H1 (cell line): Measurements from ENCODE around the gene ATP8B3. TPM values are rescaled to one million over a fixed set of nuclear protein-coding genes. Genes with fewer than 3 reads are reported as not detected.
A peak's percentile ranks its signal among the peaks of the same experiment; 100 is the strongest.

Experiments
- CTCF ChIA-PET: fragments of 300-600 bp; sonication (Branson Sonifier 250); formaldehyde crosslinking; loops from one replicate; lab custom pipeline; 2021; ENCODE audit not compliant: partially characterized antibody; lab: Charles Lee
- POLR2A ChIA-PET: fragments of 300-600 bp; sonication (Branson Sonifier 250); formaldehyde crosslinking; loops from one replicate; lab custom pipeline; 2021; ENCODE audit warnings: inconsistent platforms; ENCODE audit not compliant: partially characterized antibody; lab: Charles Lee
- DNase-seq, 2 experiments: peaks; one replicate each; pipeline versions ENCODE4 v3.0.0 to v3.0.0-alpha.2; 2010 to 2022; ENCODE audit warnings: low spot score in 2 of 2, low read depth in 1 of 2, mixed read lengths in 1 of 2
- FAIRE-seq: peaks from 2 replicates; lab custom pipeline; 2011; peaks lifted over from hg19 to GRCh38; lab: Jason Lieb, UNC
- H2AFZ ChIP-seq: 2 replicates; pipeline ENCODE4 v1.8.1; 2012; ENCODE audit warnings: low read length, inconsistent platforms
- H2AK5ac ChIP-seq: 2 replicates; pipeline ENCODE4 v1.6.1; 2013; ENCODE audit warnings: low read depth, low read length
- H2BK120ac ChIP-seq: replicated peaks from 2 replicates; pipeline ENCODE3; 2013; ENCODE audit warnings: low read depth, low read length, inconsistent platforms
- H2BK12ac ChIP-seq: 2 replicates; pipeline ENCODE4 v1.6.1; 2013; ENCODE audit warnings: low read depth, low read length
- H2BK15ac ChIP-seq: 2 replicates; pipeline ENCODE4 v1.6.1; 2013; ENCODE audit warnings: low read length
- H2BK20ac ChIP-seq: 2 replicates; pipeline ENCODE4 v1.6.1; 2013; ENCODE audit warnings: low read length
- H2BK5ac ChIP-seq: 2 replicates; pipeline ENCODE4 v1.6.1; 2013; ENCODE audit warnings: low read depth, low read length
- H3K14ac ChIP-seq: 2 replicates; pipeline ENCODE4 v1.6.1; 2013; ENCODE audit warnings: inconsistent platforms; ENCODE audit not compliant: insufficient read length
- H3K18ac ChIP-seq: 2 replicates; pipeline ENCODE4 v1.6.1; 2013; ENCODE audit warnings: low read length; ENCODE audit errors: extremely low read depth
- H3K23ac ChIP-seq: 2 replicates; pipeline ENCODE4 v1.6.1; 2013; ENCODE audit warnings: inconsistent platforms; ENCODE audit not compliant: insufficient read length
- H3K23me2 ChIP-seq: 2 replicates; pipeline ENCODE4 v1.6.1; 2013; ENCODE audit warnings: low read depth, low read length
- H3K27ac ChIP-seq: 2 replicates; pipeline ENCODE4 v1.6.1; 2011; ENCODE audit warnings: low read depth, low read length, inconsistent platforms
- H3K27me3 ChIP-seq, 4 experiments: replicated peaks in 1 of 4; 1 replicate in 1 of 4; 2 replicates in 3 of 4; pipeline versions ENCODE4 v1.6.1 to v1.8.1; 2011 to 2013; ENCODE audit warnings: low read length in 3 of 4, mild to moderate bottlenecking in 3 of 4, inconsistent platforms in 2 of 4, mixed read lengths in 2 of 4, moderate library complexity in 1 of 4; ENCODE audit not compliant: control insufficient read depth in 3 of 4, insufficient read depth in 3 of 4; ENCODE audit errors: extremely low read depth in 1 of 4
- H3K36me3 ChIP-seq, 4 experiments: 2 replicates each; pipeline versions ENCODE4 v1.6.1 to v1.8.1; 2011 to 2013; ENCODE audit warnings: mild to moderate bottlenecking in 4 of 4, low read length in 3 of 4, moderate library complexity in 2 of 4, control low read depth in 1 of 4, inconsistent platforms in 1 of 4; ENCODE audit not compliant: insufficient read depth in 4 of 4, control insufficient read depth in 2 of 4
- H3K4ac ChIP-seq: replicated peaks from 2 replicates; pipeline ENCODE3; 2013; ENCODE audit warnings: low read length, low read depth, mixed read lengths, inconsistent platforms; ENCODE audit not compliant: insufficient read length
- H3K4me1 ChIP-seq, 4 experiments: replicated peaks in 1 of 4; 1 replicate in 1 of 4; 2 replicates in 3 of 4; pipeline versions ENCODE4 v1.6.1 to v1.8.1; 2011 to 2013; ENCODE audit warnings: low read length in 3 of 4, inconsistent platforms in 2 of 4, mixed read lengths in 1 of 4; ENCODE audit not compliant: insufficient read depth in 4 of 4, control insufficient read depth in 3 of 4
- H3K4me2 ChIP-seq, 2 experiments: 2 replicates each; pipeline versions ENCODE4 v1.6.1 to v1.8.1; 2011 to 2013; ENCODE audit warnings: low read depth in 2 of 2, low read length in 2 of 2, control low read depth in 1 of 2, inconsistent platforms in 1 of 2, mild to moderate bottlenecking in 1 of 2; ENCODE audit not compliant: insufficient read depth in 1 of 2
- H3K4me3 ChIP-seq, 4 experiments: fragments of 200-600, 300-600 bp in 1 of 4; sonication (generic), shearing (Covaris generic), sonication (Bioruptor Twin) in 1 of 4; 2 replicates each; pipeline versions ENCODE4 v1.5.1 to v1.8.1; 2011 to 2016; ENCODE audit warnings: low read length in 4 of 4, low read depth in 3 of 4, control low read depth in 2 of 4, inconsistent platforms in 2 of 4, mild to moderate bottlenecking in 2 of 4, mixed read lengths in 1 of 4, moderate library complexity in 1 of 4; ENCODE audit not compliant: insufficient read depth in 2 of 4; ENCODE audit errors: extremely low read depth in 1 of 4
- H3K56ac ChIP-seq: replicated peaks from 2 replicates; pipeline ENCODE3; 2013; ENCODE audit warnings: low read depth, mild to moderate bottlenecking, mixed read lengths, low read length, inconsistent platforms; ENCODE audit not compliant: insufficient read length
- H3K79me1 ChIP-seq: 2 replicates; pipeline ENCODE4 v1.6.1; 2013; ENCODE audit warnings: low read depth, low read length, control low read depth
- H3K79me2 ChIP-seq, 2 experiments: 2 replicates each; pipeline versions ENCODE4 v1.6.1 to v1.8.1; 2012 to 2013; ENCODE audit warnings: low read length in 2 of 2, mild to moderate bottlenecking in 2 of 2, inconsistent platforms in 1 of 2; ENCODE audit not compliant: insufficient read depth in 2 of 2, control insufficient read depth in 1 of 2
- H3K9ac ChIP-seq, 4 experiments: replicated peaks in 1 of 4; 1 replicate in 1 of 4; 2 replicates in 3 of 4; pipeline versions ENCODE4 v1.6.1 to v1.8.1; 2011 to 2013; ENCODE audit warnings: low read depth in 3 of 4, low read length in 3 of 4, control low read depth in 2 of 4, mild to moderate bottlenecking in 2 of 4, moderate library complexity in 2 of 4, inconsistent platforms in 1 of 4; ENCODE audit errors: extremely low read depth in 1 of 4
- H3K9me3 ChIP-seq, 2 experiments: 2 replicates each; pipeline versions ENCODE4 v1.6.1 to v1.8.1; 2012 to 2013; ENCODE audit warnings: mild to moderate bottlenecking in 2 of 2, moderate library complexity in 2 of 2, control low read depth in 1 of 2, inconsistent platforms in 1 of 2, low read depth in 1 of 2, low read length in 1 of 2, mixed read lengths in 1 of 2; ENCODE audit not compliant: insufficient read depth in 2 of 2
- H4K20me1 ChIP-seq, 2 experiments: replicated peaks in 1 of 2; 2 replicates each; pipeline versions ENCODE3 to v1.8.1; 2011 to 2013; ENCODE audit warnings: inconsistent platforms in 2 of 2, low read length in 2 of 2, mild to moderate bottlenecking in 1 of 2; ENCODE audit not compliant: insufficient read depth in 2 of 2, control insufficient read depth in 1 of 2
- H4K5ac ChIP-seq: 2 replicates; pipeline ENCODE4 v1.6.1; 2013; ENCODE audit warnings: low read length, low read depth, mixed read lengths, inconsistent platforms; ENCODE audit not compliant: insufficient read length
- H4K8ac ChIP-seq: 2 replicates; pipeline ENCODE4 v1.8.0; 2013; ENCODE audit warnings: mild to moderate bottlenecking, moderate library complexity, low read length, inconsistent platforms; ENCODE audit not compliant: insufficient read depth; ENCODE audit errors: extremely low read depth
- H4K91ac ChIP-seq: replicated peaks from 2 replicates; pipeline ENCODE3; 2013; ENCODE audit warnings: low read length, mixed read lengths, inconsistent platforms; ENCODE audit not compliant: insufficient read length
- BCL11A ChIP-seq, 2 experiments: IDR thresholded peaks; one replicate each; pipeline ENCODE4 v1.6.1; 2011; ENCODE audit warnings: low read depth in 2 of 2, low read length in 2 of 2, mild to moderate bottlenecking in 2 of 2
- BRCA1 ChIP-seq: IDR thresholded peaks from 2 replicates; pipeline ENCODE4 v1.6.1; 2012; ENCODE audit warnings: low read depth, low read length, improper control_type of control experiment
- EP300 ChIP-seq, 2 experiments: IDR thresholded peaks; 1 replicate in 1 of 2; 2 replicates in 1 of 2; pipeline ENCODE4 v1.6.1; 2011 to 2012; ENCODE audit warnings: low read depth in 2 of 2, low read length in 2 of 2, mild to moderate bottlenecking in 2 of 2, borderline replicate concordance in 1 of 2, inconsistent platforms in 1 of 2, moderate library complexity in 1 of 2
- EZH2 ChIP-seq: fragments of 200-600 bp; sonication (generic); IDR thresholded peaks from 2 replicates; pipeline ENCODE4 v1.7.1; 2012; ENCODE audit warnings: low read depth, mild to moderate bottlenecking, moderate library complexity, low read length, inconsistent platforms; ENCODE audit not compliant: severe bottlenecking
- HDAC2 ChIP-seq, 2 experiments: fragments of 300-600 bp in 1 of 2; sonication (generic) in 1 of 2; IDR thresholded peaks; 2 replicates each; pipeline ENCODE4 v1.6.1; 2011 to 2012; ENCODE audit warnings: low read depth in 2 of 2, low read length in 2 of 2, mild to moderate bottlenecking in 2 of 2, moderate library complexity in 2 of 2, borderline replicate concordance in 1 of 2, inconsistent platforms in 1 of 2
- KDM5A ChIP-seq: fragments of 200-600 bp; IDR thresholded peaks from 2 replicates; pipeline ENCODE4 v1.7.1; 2012; ENCODE audit warnings: mild to moderate bottlenecking, low read length, inconsistent platforms, mixed read lengths
- RBBP5 ChIP-seq: IDR thresholded peaks from 2 replicates; pipeline ENCODE4 v1.7.1; 2012; ENCODE audit warnings: low read depth, mild to moderate bottlenecking, inconsistent platforms, low read length, moderate library complexity, borderline replicate concordance
- SUZ12 ChIP-seq: fragments of 200-600 bp; sonication (generic); IDR thresholded peaks from 2 replicates; pipeline ENCODE4 v1.6.1; 2012; ENCODE audit warnings: mild to moderate bottlenecking, inconsistent platforms, low read length, moderate library complexity, mixed read lengths
- WGBS, 2 experiments: shearing (Covaris generic) in 1 of 2; methylation state at CpG; one replicate each; pipeline versions ENCODE4 v1.1.6 to v1.1.7; 2013 to 2015; ENCODE audit warnings: low lambda C conversion rate in 2 of 2, mixed read lengths in 2 of 2, inconsistent platforms in 1 of 2, low coverage in 1 of 2, missing lambda C conversion rate in 1 of 2; ENCODE audit not compliant: insufficient replicate concordance in 2 of 2, insufficient coverage in 1 of 2, insufficient read length in 1 of 2; ENCODE audit errors: extremely low coverage in 1 of 2, missing lambda C conversion rate in 1 of 2; 5-methylcytosine and 5-hydroxymethylcytosine counted together
- polyA plus RNA-seq, 7 experiments: library from polyadenylated mRNA; depleted of rRNA in 3 of 7; stranded (reverse) in 5 of 7; unstranded in 2 of 7; fragments of >200 nt in 5 of 7; fragments of 200-250 nt in 2 of 7; gene quantifications; 1 replicate in 5 of 7; 2 replicates in 1 of 7; 4 replicates in 1 of 7; pipeline versions ENCODE4 v1.2.1 to v1.2.3, GENCODE V29; 2011 to 2013; ENCODE audit warnings: missing spikeins in 2 of 7, mixed read lengths in 2 of 7
- total RNA-seq: library from RNA; stranded (reverse); fragmentation: NEBNext Ultra II Directional; extraction: Animal tissue kit (Norgen Biotek cat#: 25700); gene quantifications from 2 replicates; pipeline ENCODE4 v1.2.1, GENCODE V29; 2021

Gene ATP8B3
- total and polyA plus RNA-seq, 2 of the 8 experiments (the other 6 are each of a cell fraction or from before 2014, with no cell fraction given): 4.1 to 9.3 TPM

- peak overlapping the region; percentile 46; the same call in 1 of the 2 replicates for H4K8ac ChIP-seq
- H3K27me3 ChIP-seq: peaks cover 42 to 61% (median 54%) of the 10 kb centered on the region in 4 experiments
- no peaks in the 10 kb centered on the region for H3K79me1 ChIP-seq
- peak overlapping the region; percentile 69 for H3K56ac ChIP-seq
- H3K4me2 ChIP-seq: peak overlapping the region; percentile 67 to 70
- FAIRE-seq (no peak), DNase-seq (no peak)
- H3K23me2 ChIP-seq: peaks cover 5% of the 10 kb centered on the region; the same call in 1 of the 2 replicates
- H2BK12ac ChIP-seq: peak overlapping the region; percentile 94; the same call in 1 of the 2 replicates
- no peak overlapping the region for H4K5ac ChIP-seq
- H4K20me1 ChIP-seq: peaks cover 0 to 4% of the 10 kb centered on the region in 2 experiments
- no peak overlapping the region for H2BK15ac ChIP-seq
- H2BK20ac ChIP-seq: peak overlapping the region; percentile 55; the same call in 1 of the 2 replicates
- CTCF ChIA-PET: interaction anchor here (0.6 to 5.2 kb wide), 5 partner anchors 21 to 72 kb away, joined by 3 to 26 read pairs (median 5); no protein-coding TSS in a partner anchor
- H3K9me3 ChIP-seq: peaks cover 0 to 2% of the 10 kb centered on the region in 2 experiments; a peak in 2 of 4 replicates
- H2BK5ac ChIP-seq: 0 out of 2 replicates have a peak overlapping the region, but pooled peaks have one; percentile 35
- H3K4me1 ChIP-seq: peaks cover 0 to 41% (median 27%) of the 10 kb centered on the region in 4 experiments; a peak in 6 of 7 replicates
- H3K23ac ChIP-seq: no peak overlapping the region
- peaks cover 0 to 16% (median 0%) of the 10 kb centered on the region in 4 experiments; a peak in 1 of 8 replicates for H3K36me3 ChIP-seq
- H2AK5ac ChIP-seq: no peak overlapping the region
- peak overlapping the region in 3 of 4 experiments; percentile 10 to 54 (median 32); a peak in 7 of 8 replicates for H3K4me3 ChIP-seq
- peak overlapping the region; percentile 77 for H2BK120ac ChIP-seq
- no peak overlapping the region for H3K27ac ChIP-seq
- no peak overlapping the region for H2AFZ ChIP-seq
- no peak overlapping the region for H3K9ac ChIP-seq
- 24% methylated on average over 16 of the region's 19 CpGs; no CpG with 5 or more reads in 1 of the 2 experiments for WGBS, 2 experiments
- POLR2A ChIA-PET: interaction anchor here (0.6 to 3.6 kb wide), 5 partner anchors 10 to 288 kb away, joined by 3 to 19 read pairs (median 3); partner anchors contain the start of gene ONECUT3
- H3K14ac ChIP-seq: no peak overlapping the region
- no peaks in the 10 kb centered on the region for H3K79me2 ChIP-seq
- no peak overlapping the region for H4K91ac ChIP-seq
- H3K4ac ChIP-seq: no peak overlapping the region
- H3K18ac ChIP-seq: peak overlapping the region; percentile 75
- TF ChIP-seq KDM5A: no peak
- TF ChIP-seq EP300 (IDR thresholded peaks at IDR 0.05; ENCODE audit: borderline replicate concordance in 1 of 2, low read depth in 2 of 2, low read length in 2 of 2): no peak
- TF ChIP-seq BCL11A (IDR thresholded peaks at IDR 0.05; ENCODE audit: low read depth in 2 of 2, low read length in 2 of 2): no peak
- TF ChIP-seq RBBP5: 0 out of 2 replicates have a peak, but pooled peaks have one; percentile 37
- TF ChIP-seq BRCA1: no peak
- peak; percentile 42 for TF ChIP-seq EZH2
- peak; percentile 36; the same call in 1 of the 2 replicates for TF ChIP-seq SUZ12
- no peak for TF ChIP-seq HDAC2 (IDR thresholded peaks at IDR 0.05; ENCODE audit: borderline replicate concordance in 1 of 2, low read depth in 2 of 2, low read length in 2 of 2)
Observed at GRCh38 chr19:1744822-1745563, 67.1 kb downstream of the ATP8B3 start.
